ENCODE data around the gene KIAA0753.
A peak's percentile ranks its signal among the peaks of the same experiment; 100 is the strongest.

The KIAA0753 gene

GRCh38 chr17:6648181-6648580 lies 7.7 kb upstream of the KIAA0753 start:
- no peaks in the 10 kb centered on the region for H3K9me3 ChIP-seq (ENCODE audit: low read length)
- H3K4me3 ChIP-seq (ENCODE audit: low read length): no peak overlapping the region
- peaks cover 45% of the 10 kb centered on the region for H3K36me3 ChIP-seq (ENCODE audit: insufficient read depth, low read length)
- H2AFZ ChIP-seq (ENCODE audit: low read depth, low read length): no peak overlapping the region
- no peaks in the 10 kb centered on the region for H3K27me3 ChIP-seq (ENCODE audit: insufficient read depth, low read length)
- H3K4me1 ChIP-seq (ENCODE audit: insufficient read depth, low read length): peaks cover 12% of the 10 kb centered on the region

GRCh38 chr17:6643451-6644125 lies 3.1 kb upstream of the KIAA0753 start:
- Histone ChIP-seq H3K27me3 (ENCODE audit: insufficient read depth, low read length) (no peaks in the 10 kb centered on the region), H3K36me3 (ENCODE audit: insufficient read depth, low read length) (peaks cover 44% of the 10 kb centered on the region), H3K9me3 (ENCODE audit: low read length) (no peaks in the 10 kb centered on the region), H3K4me3 (ENCODE audit: low read length) (no peak overlapping the region), H3K4me1 (ENCODE audit: insufficient read depth, low read length) (peaks cover 25% of the 10 kb centered on the region), H2AFZ (ENCODE audit: low read depth, low read length) (no peak overlapping the region)

GRCh38 chr17:6642592-6642991 lies 2.1 kb upstream of the KIAA0753 start:
- H2AFZ ChIP-seq (ENCODE audit: low read depth, low read length): no peak overlapping the region
- H3K4me3 ChIP-seq (ENCODE audit: low read length): peak overlapping the region; percentile 64
- no peaks in the 10 kb centered on the region for H3K27me3 ChIP-seq (ENCODE audit: insufficient read depth, low read length)
- H3K36me3 ChIP-seq (ENCODE audit: insufficient read depth, low read length): peaks cover 37% of the 10 kb centered on the region
- no peaks in the 10 kb centered on the region for H3K9me3 ChIP-seq (ENCODE audit: low read length)
- H3K4me1 ChIP-seq (ENCODE audit: insufficient read depth, low read length): peaks cover 28% of the 10 kb centered on the region

GRCh38 chr17:6641247-6641863 lies 844 bp upstream of the KIAA0753 start:
- Histone ChIP-seq H3K27me3 (ENCODE audit: insufficient read depth, low read length) (no peaks in the 10 kb centered on the region), H3K9me3 (ENCODE audit: low read length) (no peaks in the 10 kb centered on the region), H2AFZ (ENCODE audit: low read depth, low read length) (peak overlapping the region; percentile 60), H3K4me3 (ENCODE audit: low read length) (peak overlapping the region; percentile 64), H3K4me1 (ENCODE audit: insufficient read depth, low read length) (peaks cover 28% of the 10 kb centered on the region), H3K36me3 (ENCODE audit: insufficient read depth, low read length) (peaks cover 35% of the 10 kb centered on the region)

GRCh38 chr17:6639586-6640535 lies 650 bp downstream of the KIAA0753 start:
- Histone ChIP-seq H3K27me3 (ENCODE audit: insufficient read depth, low read length) (no peaks in the 10 kb centered on the region), H3K4me3 (ENCODE audit: low read length) (peak overlapping the region; percentile 64), H3K9me3 (ENCODE audit: low read length) (peaks cover 2% of the 10 kb centered on the region), H3K4me1 (ENCODE audit: insufficient read depth, low read length) (peaks cover 28% of the 10 kb centered on the region), H3K36me3 (ENCODE audit: insufficient read depth, low read length) (peaks cover 30% of the 10 kb centered on the region), H2AFZ (ENCODE audit: low read depth, low read length) (peak overlapping the region; percentile 60)

- Histone ChIP-seq H3K9me3 (ENCODE audit: low read length) (peaks cover 2% of the 10 kb centered on the region), H2AFZ (ENCODE audit: low read depth, low read length) (no peak overlapping the region), H3K27me3 (ENCODE audit: insufficient read depth, low read length) (no peaks in the 10 kb centered on the region), H3K4me3 (ENCODE audit: low read length) (peak overlapping the region; percentile 64), H3K36me3 (ENCODE audit: insufficient read depth, low read length) (peaks cover 30% of the 10 kb centered on the region), H3K4me1 (ENCODE audit: insufficient read depth, low read length) (peaks cover 28% of the 10 kb centered on the region)
Measured at GRCh38 chr17:6639014-6639585, 1.4 kb downstream of the KIAA0753 start.

GRCh38 chr17:6638046-6638908 lies 2.2 kb downstream of the KIAA0753 start:
- no peak overlapping the region for H3K4me3 ChIP-seq (ENCODE audit: low read length)
- peaks cover 28% of the 10 kb centered on the region for H3K4me1 ChIP-seq (ENCODE audit: insufficient read depth, low read length)

GRCh38 chr17:6637458-6637840 lies 3.1 kb downstream of the KIAA0753 start:
- H3K36me3 ChIP-seq (ENCODE audit: insufficient read depth, low read length): peaks cover 31% of the 10 kb centered on the region
- H2AFZ ChIP-seq (ENCODE audit: low read depth, low read length): no peak overlapping the region
- no peak overlapping the region for H3K4me3 ChIP-seq (ENCODE audit: low read length)
- H3K9me3 ChIP-seq (ENCODE audit: low read length): peaks cover 5% of the 10 kb centered on the region
- H3K27me3 ChIP-seq (ENCODE audit: insufficient read depth, low read length): no peaks in the 10 kb centered on the region
- H3K4me1 ChIP-seq (ENCODE audit: insufficient read depth, low read length): peaks cover 26% of the 10 kb centered on the region

More at GRCh38 chr17:6638046-6638908, 2.2 kb downstream of the KIAA0753 start:
- H2AFZ ChIP-seq (ENCODE audit: low read depth, low read length): no peak overlapping the region
- peaks cover 3% of the 10 kb centered on the region for H3K9me3 ChIP-seq (ENCODE audit: low read length)
- H3K36me3 ChIP-seq (ENCODE audit: insufficient read depth, low read length): peaks cover 31% of the 10 kb centered on the region
- no peaks in the 10 kb centered on the region for H3K27me3 ChIP-seq (ENCODE audit: insufficient read depth, low read length)

GRCh38 chr17:6636616-6637457 lies 3.7 kb downstream of the KIAA0753 start:
- H3K4me1 ChIP-seq (ENCODE audit: insufficient read depth, low read length): peaks cover 20% of the 10 kb centered on the region
- H3K36me3 ChIP-seq (ENCODE audit: insufficient read depth, low read length): peaks cover 34% of the 10 kb centered on the region

GRCh38 chr17:6636105-6636504 lies 4.4 kb downstream of the KIAA0753 start:
- H3K9me3 ChIP-seq (ENCODE audit: low read length): peaks cover 5% of the 10 kb centered on the region
- no peak overlapping the region for H3K4me3 ChIP-seq (ENCODE audit: low read length)
- H3K36me3 ChIP-seq (ENCODE audit: insufficient read depth, low read length): peaks cover 38% of the 10 kb centered on the region
- H2AFZ ChIP-seq (ENCODE audit: low read depth, low read length): no peak overlapping the region
- peaks cover 14% of the 10 kb centered on the region for H3K4me1 ChIP-seq (ENCODE audit: insufficient read depth, low read length)
- H3K27me3 ChIP-seq (ENCODE audit: insufficient read depth, low read length): no peaks in the 10 kb centered on the region

More at GRCh38 chr17:6636616-6637457, 3.7 kb downstream of the KIAA0753 start:
- no peaks in the 10 kb centered on the region for H3K27me3 ChIP-seq (ENCODE audit: insufficient read depth, low read length)
- H3K4me3 ChIP-seq (ENCODE audit: low read length): no peak overlapping the region
- peaks cover 5% of the 10 kb centered on the region for H3K9me3 ChIP-seq (ENCODE audit: low read length)
- H2AFZ ChIP-seq (ENCODE audit: low read depth, low read length): no peak overlapping the region

- Histone ChIP-seq H3K9me3 (ENCODE audit: low read length) (peaks cover 5% of the 10 kb centered on the region), H3K36me3 (ENCODE audit: insufficient read depth, low read length) (peaks cover 60% of the 10 kb centered on the region), H3K4me3 (ENCODE audit: low read length) (no peak overlapping the region), H2AFZ (ENCODE audit: low read depth, low read length) (no peak overlapping the region), H3K4me1 (ENCODE audit: insufficient read depth, low read length) (no peaks in the 10 kb centered on the region), H3K27me3 (ENCODE audit: insufficient read depth, low read length) (no peaks in the 10 kb centered on the region)
Measured at GRCh38 chr17:6633263-6633662, 7.2 kb downstream of the KIAA0753 start.
